ENCODE results near the gene DCC.

Gene DCC

DNA sequence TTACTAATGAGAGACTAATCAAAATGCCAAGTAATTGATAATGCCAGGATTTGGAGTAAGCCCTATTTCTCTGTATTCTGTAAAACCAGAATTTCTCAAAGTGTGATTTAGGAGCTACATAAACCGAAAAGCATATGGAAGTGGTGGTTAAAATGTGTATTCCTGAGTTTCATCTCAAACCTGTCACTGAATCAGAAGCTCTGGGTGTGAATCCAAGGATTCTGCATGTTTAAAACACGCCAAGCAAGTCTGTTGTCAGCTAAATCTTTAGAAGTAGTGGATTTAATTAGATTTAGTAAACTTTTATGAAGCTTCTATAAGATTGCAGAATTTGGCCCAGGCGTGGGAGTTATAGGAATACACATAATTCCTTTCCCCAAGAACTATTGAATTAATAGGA lies 700.3 kb downstream of the DCC start:
- Mint-ChIP-seq H3K4me1 (no peaks in the 10 kb centered on the region), H3K4me3 (no peak overlapping the region), H3K27ac (ENCODE audit: low read depth) (no peak overlapping the region), H3K36me3 (ENCODE audit: insufficient read depth) (no peaks in the 10 kb centered on the region), H3K27me3 (no peaks in the 10 kb centered on the region), H3K9me3 (peaks cover 6% of the 10 kb centered on the region)
- no peak for ATAC-seq (replicated peaks; ENCODE audit: extremely low read depth, poor library complexity, severe bottlenecking)
- DNase-seq (ENCODE audit: low spot score in 2 of 2), result no peak

DNA sequence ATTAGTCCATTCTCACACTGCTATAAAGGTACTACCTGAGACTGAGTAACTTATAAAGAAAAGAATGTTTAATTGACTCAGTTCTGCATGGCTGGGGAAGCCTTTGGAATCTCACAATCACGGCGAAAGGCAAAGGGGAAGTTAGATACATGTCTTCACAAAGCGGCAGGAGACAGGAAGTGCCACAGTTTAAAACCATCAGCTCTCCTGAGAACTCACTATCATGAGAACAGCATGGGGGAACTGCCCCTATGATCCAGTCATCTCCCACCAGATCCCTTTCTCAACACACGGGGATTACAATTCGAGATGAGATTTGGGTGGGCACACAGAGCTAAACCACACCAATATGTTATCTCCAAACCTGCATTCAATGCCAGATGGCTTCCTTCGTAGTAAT lies 716.1 kb downstream of the DCC start:
- no peak overlapping the region for H3K4me3 Mint-ChIP-seq
- no peaks in the 10 kb centered on the region for H3K27me3 Mint-ChIP-seq

DNA sequence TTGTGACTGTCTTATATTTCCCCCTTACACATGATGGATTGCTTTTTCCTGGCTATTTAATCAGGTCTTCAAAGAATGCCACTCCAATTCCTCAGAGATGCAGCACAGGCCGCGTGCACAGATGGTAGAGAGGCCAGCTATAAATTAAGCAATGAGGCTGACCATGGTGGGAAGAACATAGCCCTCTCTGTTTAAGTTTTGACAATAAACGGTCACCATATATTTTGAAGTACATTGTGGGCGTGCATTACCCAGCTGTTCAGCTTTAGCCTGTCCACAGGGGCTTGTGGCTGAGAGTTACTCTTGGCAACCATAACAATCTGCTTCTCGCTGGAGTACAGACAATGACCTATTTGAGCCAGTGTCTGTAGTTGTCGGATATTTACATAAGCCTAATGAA lies 730.8 kb downstream of the DCC start:
- H3K36me3 Mint-ChIP-seq (ENCODE audit: insufficient read depth), result no peaks in the 10 kb centered on the region
- H3K9me3 Mint-ChIP-seq, result peaks cover 27% of the 10 kb centered on the region
- H3K4me3 Mint-ChIP-seq, result no peak overlapping the region
- DNase-seq (ENCODE audit: low spot score in 2 of 2) (no peak), ATAC-seq (replicated peaks; ENCODE audit: extremely low read depth, poor library complexity, severe bottlenecking) (no peak)
- H3K27me3 Mint-ChIP-seq, result no peaks in the 10 kb centered on the region
- H3K4me1 Mint-ChIP-seq, result no peaks in the 10 kb centered on the region
- H3K27ac Mint-ChIP-seq (ENCODE audit: low read depth), result no peak overlapping the region

More for the DNA sequence above, 716.1 kb downstream of the DCC start:
- ATAC-seq (replicated peaks; ENCODE audit: extremely low read depth, poor library complexity, severe bottlenecking) (no peak), DNase-seq (ENCODE audit: low spot score in 2 of 2) (no peak)
- H3K27ac Mint-ChIP-seq (ENCODE audit: low read depth), result no peak overlapping the region
- H3K9me3 Mint-ChIP-seq, result peaks cover 21% of the 10 kb centered on the region
- H3K4me1 Mint-ChIP-seq, result no peaks in the 10 kb centered on the region
- H3K36me3 Mint-ChIP-seq (ENCODE audit: insufficient read depth), result no peaks in the 10 kb centered on the region

DNA sequence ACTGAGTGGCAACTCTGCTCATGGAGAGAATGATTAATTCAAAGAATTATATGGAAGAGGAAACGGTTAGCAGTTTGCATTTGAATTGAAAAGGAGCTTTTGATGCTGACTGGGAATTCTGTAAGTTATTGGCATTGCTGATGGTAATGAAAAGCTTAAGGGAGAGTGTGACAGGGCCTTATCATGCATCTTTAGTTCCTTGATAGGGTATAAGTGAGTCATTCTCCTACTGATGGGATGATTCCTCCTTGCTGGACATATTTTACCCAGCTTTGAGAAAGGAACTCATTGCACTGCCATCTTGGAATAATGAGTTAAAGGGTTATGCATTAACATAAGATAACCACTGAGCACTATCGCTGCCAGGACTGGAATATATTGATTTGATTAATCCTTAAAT lies 740.7 kb downstream of the DCC start:
- Mint-ChIP-seq H3K9me3 (peaks cover 18% of the 10 kb centered on the region), H3K4me1 (no peaks in the 10 kb centered on the region), H3K27me3 (no peaks in the 10 kb centered on the region), H3K36me3 (ENCODE audit: insufficient read depth) (no peaks in the 10 kb centered on the region), H3K27ac (ENCODE audit: low read depth) (no peak overlapping the region), H3K4me3 (no peak overlapping the region)
- ATAC-seq (replicated peaks; ENCODE audit: extremely low read depth, poor library complexity, severe bottlenecking) (no peak), DNase-seq (ENCODE audit: low spot score in 2 of 2) (no peak)

DNA sequence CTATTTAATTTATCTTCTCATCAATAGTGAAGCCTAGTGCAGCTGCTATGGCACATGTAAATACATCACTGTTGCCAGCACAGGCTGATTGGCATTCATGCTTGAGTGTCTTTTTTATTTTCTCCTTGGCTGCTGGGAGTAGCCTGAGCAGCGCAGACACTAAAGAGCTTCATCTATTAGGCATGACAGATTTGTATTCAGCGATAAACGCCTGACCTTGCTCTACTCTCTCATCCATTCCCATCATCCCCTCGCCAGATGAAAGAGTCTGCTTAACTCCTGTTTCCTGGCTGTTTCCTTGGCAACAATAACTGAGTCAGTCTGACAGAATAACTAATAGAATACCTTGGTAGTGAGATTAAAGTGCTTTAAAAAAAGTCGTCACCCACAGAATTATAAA lies 753.6 kb downstream of the DCC start:
- Mint-ChIP-seq H3K27me3 (no peaks in the 10 kb centered on the region), H3K27ac (ENCODE audit: low read depth) (no peak overlapping the region), H3K4me3 (no peak overlapping the region), H3K4me1 (no peaks in the 10 kb centered on the region), H3K9me3 (peaks cover 11% of the 10 kb centered on the region), H3K36me3 (ENCODE audit: insufficient read depth) (no peaks in the 10 kb centered on the region)
- DNase-seq (ENCODE audit: low spot score in 2 of 2), result no peak
- no peak for ATAC-seq (replicated peaks; ENCODE audit: extremely low read depth, poor library complexity, severe bottlenecking)

DNA sequence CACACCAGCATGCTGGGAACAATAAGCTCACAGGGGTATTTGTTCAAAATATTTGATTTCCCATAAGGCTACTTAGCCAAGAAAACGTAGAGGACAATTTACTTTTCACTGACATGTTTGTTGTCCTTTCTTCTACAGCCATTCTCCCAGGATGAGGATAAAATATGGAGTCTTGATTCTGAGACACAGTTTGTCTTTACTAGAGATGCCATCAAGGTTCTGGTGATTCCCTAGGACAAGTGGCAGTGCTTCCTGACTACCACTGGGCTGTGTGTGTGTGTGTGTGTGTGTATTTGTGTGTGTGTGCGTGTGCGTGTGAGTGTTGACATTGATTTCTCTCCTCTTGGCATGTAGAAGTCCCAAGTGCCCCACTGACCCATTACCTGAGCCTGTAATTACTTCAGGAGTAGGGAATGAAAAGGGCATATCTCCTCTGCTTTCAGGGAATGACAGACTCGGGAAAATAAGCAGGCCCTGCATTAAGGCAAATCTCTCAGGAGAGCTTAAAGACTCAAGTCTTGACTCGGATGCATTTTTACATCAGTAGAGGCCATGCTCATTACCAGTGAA lies 761.6 kb downstream of the DCC start:
- no peak for DNase-seq (ENCODE audit: low spot score in 2 of 2)
- Mint-ChIP-seq H3K27me3 (no peaks in the 10 kb centered on the region), H3K4me1 (no peaks in the 10 kb centered on the region), H3K36me3 (ENCODE audit: insufficient read depth) (no peaks in the 10 kb centered on the region), H3K27ac (ENCODE audit: low read depth) (no peak overlapping the region), H3K4me3 (no peak overlapping the region), H3K9me3 (peaks cover 21% of the 10 kb centered on the region)
- no peak for ATAC-seq (replicated peaks; ENCODE audit: extremely low read depth, poor library complexity, severe bottlenecking)

DNA sequence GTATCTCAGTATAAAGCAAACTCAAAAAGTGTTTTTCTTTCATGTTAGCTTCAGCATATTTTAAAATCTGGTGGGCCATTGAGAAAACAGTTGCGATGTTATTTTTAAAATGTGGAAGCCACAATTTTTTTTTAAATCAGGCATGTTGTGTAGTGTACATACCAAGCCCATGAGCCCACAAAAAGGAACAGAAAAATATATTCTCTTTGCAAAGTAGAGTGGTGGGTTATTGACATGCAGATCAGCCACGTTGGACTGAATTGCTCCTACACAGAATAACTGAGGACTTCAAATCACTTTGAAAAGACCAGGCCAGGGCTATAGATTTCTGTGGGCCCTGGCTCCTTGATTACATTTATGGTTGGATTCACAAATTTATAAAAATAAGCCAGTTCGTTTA lies 774.4 kb downstream of the DCC start:
- H3K4me3 Mint-ChIP-seq, result no peak overlapping the region
- ATAC-seq (replicated peaks; ENCODE audit: extremely low read depth, poor library complexity, severe bottlenecking) (no peak), DNase-seq (ENCODE audit: low spot score in 2 of 2) (no peak)
- no peaks in the 10 kb centered on the region for H3K27me3 Mint-ChIP-seq
- peaks cover 15% of the 10 kb centered on the region for H3K9me3 Mint-ChIP-seq
- no peaks in the 10 kb centered on the region for H3K4me1 Mint-ChIP-seq
- H3K27ac Mint-ChIP-seq (ENCODE audit: low read depth), result no peak overlapping the region
- no peaks in the 10 kb centered on the region for H3K36me3 Mint-ChIP-seq (ENCODE audit: insufficient read depth)

DNA sequence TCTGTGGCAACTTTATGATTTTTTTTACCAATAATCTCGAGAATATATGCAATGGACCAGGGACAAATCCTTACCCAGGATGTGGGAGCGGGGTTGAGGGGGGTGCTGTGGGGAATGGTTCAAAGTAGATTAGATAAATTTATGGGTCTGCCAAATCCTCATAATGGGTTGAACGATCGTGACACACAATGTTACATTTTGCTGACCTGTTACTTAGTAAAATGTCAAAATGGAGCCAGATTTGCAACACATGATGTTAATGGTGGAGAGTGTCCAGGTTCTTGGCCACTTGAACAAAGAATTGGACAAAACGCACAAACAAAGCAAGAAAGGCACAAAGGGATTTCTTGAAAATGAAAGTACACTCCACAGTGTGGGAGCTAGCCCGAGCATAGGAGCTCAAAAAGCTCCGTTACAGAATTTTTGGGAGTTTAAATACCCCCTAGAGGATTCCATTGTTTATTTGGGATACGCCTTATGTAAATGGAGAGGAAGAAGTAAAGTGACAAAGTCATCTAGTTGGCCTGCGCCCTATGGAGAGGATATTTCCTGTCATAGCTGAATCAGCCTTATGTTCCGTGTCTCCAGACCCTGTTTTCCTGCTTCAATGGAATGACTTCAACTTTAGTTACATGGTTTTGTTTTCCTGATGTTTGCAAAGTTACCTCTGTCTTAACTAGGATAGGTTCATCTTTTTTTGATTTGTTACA lies 776.0 kb downstream of the DCC start:
- no peaks in the 10 kb centered on the region for H3K27me3 Mint-ChIP-seq
- ATAC-seq (replicated peaks; ENCODE audit: extremely low read depth, poor library complexity, severe bottlenecking), result no peak
- no peak overlapping the region for H3K4me3 Mint-ChIP-seq
- no peaks in the 10 kb centered on the region for H3K4me1 Mint-ChIP-seq
- peaks cover 15% of the 10 kb centered on the region for H3K9me3 Mint-ChIP-seq
- H3K36me3 Mint-ChIP-seq (ENCODE audit: insufficient read depth), result no peaks in the 10 kb centered on the region
- no peak for DNase-seq (ENCODE audit: low spot score in 2 of 2)
- H3K27ac Mint-ChIP-seq (ENCODE audit: low read depth), result no peak overlapping the region

DNA sequence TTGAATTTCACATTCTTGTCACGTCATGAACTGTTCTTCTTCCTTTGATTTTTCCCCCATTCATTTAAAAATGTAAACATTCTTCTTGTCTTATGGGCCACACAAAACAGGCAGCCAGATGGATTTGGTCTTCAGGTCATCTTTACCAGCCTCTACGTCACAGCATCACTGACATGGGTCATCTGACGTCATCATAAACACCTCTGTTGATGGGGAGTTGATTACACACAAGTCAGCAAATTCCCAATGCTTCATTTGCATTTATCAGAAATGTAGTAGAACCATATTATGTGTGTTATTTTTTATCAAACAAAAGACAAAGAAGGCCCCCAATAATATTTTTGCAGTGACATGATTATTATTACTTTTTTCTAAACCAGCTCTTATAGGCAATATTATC lies 777.9 kb downstream of the DCC start:
- Mint-ChIP-seq H3K36me3 (ENCODE audit: insufficient read depth) (no peaks in the 10 kb centered on the region), H3K27me3 (no peaks in the 10 kb centered on the region), H3K27ac (ENCODE audit: low read depth) (no peak overlapping the region), H3K9me3 (peaks cover 19% of the 10 kb centered on the region), H3K4me1 (no peaks in the 10 kb centered on the region), H3K4me3 (no peak overlapping the region)
- no peak for ATAC-seq (replicated peaks; ENCODE audit: extremely low read depth, poor library complexity, severe bottlenecking)
- DNase-seq (ENCODE audit: low spot score in 2 of 2), result no peak

DNA sequence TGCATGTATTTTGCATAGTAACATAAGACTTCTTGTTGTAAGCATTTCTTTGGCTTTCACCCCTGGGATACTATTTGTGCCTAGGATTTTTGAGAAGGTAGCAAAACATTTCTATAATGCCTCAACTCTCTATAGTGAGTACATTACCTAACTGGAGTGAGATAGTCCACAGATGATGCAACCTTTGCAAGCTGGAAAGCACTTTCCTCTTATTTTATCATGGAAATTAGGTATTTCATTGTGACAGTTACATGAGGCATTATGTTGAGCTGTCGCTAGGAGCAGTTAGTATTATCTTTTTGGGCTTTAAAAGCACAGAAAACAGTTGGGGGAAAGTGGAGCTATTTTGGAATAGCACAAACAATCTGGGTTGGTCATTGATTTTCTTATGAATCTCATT lies 786.2 kb downstream of the DCC start:
- DNase-seq (ENCODE audit: low spot score in 2 of 2), result no peak
- Mint-ChIP-seq H3K4me3 (no peak overlapping the region), H3K27ac (ENCODE audit: low read depth) (no peak overlapping the region), H3K9me3 (peaks cover 24% of the 10 kb centered on the region), H3K36me3 (ENCODE audit: insufficient read depth) (peaks cover 3% of the 10 kb centered on the region), H3K4me1 (no peaks in the 10 kb centered on the region), H3K27me3 (no peaks in the 10 kb centered on the region)
- no peak for ATAC-seq (replicated peaks; ENCODE audit: extremely low read depth, poor library complexity, severe bottlenecking)

DNA sequence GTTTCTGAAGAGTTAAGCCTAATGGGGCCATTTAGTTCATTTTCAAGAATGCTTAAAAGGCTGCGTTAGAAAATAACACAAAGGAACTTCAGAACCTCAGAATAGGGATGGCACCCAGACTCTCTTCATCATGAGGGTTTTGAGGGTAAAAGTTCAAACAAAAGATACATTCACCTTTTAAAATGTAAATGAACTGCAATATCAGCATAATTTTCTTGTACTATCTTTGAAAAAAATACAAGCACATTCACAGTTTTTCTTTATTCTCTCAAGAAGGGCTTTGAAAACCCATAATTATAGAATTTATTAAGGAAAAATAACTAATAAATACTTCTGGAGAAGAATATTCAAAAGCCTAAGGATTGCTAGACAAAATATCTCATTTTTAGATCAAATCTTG lies 791.0 kb downstream of the DCC start:
- H3K36me3 Mint-ChIP-seq (ENCODE audit: insufficient read depth), result no peaks in the 10 kb centered on the region
- H3K4me1 Mint-ChIP-seq, result no peaks in the 10 kb centered on the region
- H3K27me3 Mint-ChIP-seq, result no peaks in the 10 kb centered on the region
- DNase-seq (ENCODE audit: low spot score in 2 of 2) (no peak), ATAC-seq (replicated peaks; ENCODE audit: extremely low read depth, poor library complexity, severe bottlenecking) (no peak)
- H3K27ac Mint-ChIP-seq (ENCODE audit: low read depth), result no peak overlapping the region
- no peak overlapping the region for H3K4me3 Mint-ChIP-seq
- H3K9me3 Mint-ChIP-seq, result peaks cover 21% of the 10 kb centered on the region

DNA sequence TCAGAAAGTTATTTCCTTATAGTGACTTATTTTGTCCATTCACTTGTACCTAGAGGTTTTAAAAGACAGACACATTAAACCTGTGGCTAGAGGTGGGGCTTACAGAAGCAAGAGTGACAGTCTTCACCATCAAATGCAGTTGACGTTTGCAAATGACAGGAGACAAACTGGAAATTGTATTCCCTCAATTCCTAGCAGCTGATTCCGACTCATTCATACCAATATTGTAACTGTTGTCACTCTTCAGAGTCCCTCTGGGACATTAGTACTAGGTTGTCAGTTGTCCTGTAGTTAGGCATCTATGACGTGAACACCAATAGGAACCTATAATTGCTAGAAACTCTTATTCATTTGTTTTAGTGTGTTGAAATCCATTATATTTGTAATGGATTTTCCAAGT lies 794.7 kb downstream of the DCC start:
- H3K4me1 Mint-ChIP-seq, result no peaks in the 10 kb centered on the region
- no peak for DNase-seq (ENCODE audit: low spot score in 2 of 2)
- H3K4me3 Mint-ChIP-seq, result no peak overlapping the region
- peaks cover 28% of the 10 kb centered on the region for H3K9me3 Mint-ChIP-seq
- no peaks in the 10 kb centered on the region for H3K27me3 Mint-ChIP-seq
- ATAC-seq (replicated peaks; ENCODE audit: extremely low read depth, poor library complexity, severe bottlenecking), result no peak
- no peak overlapping the region for H3K27ac Mint-ChIP-seq (ENCODE audit: low read depth)
- H3K36me3 Mint-ChIP-seq (ENCODE audit: insufficient read depth), result no peaks in the 10 kb centered on the region

DNA sequence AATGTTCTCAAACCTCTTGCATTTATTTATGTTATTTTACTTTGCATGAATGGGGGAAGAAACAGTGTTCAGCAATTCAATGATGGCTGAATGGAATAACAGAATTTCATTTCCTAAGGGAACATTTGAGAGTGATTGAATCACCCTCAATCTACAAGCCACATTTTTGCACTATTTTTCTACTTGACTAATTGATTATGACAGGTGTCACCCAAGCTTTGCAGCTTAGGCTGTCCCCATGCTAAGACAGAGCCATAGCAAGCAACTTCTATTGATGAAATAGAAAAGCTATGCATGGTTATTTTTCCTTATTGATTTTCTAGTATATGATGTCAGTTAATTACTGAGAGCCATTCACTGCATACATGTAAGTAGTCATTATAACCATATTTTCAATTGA lies 795.7 kb downstream of the DCC start:
- no peak for ATAC-seq (replicated peaks; ENCODE audit: extremely low read depth, poor library complexity, severe bottlenecking)

More for the DNA sequence above, 795.7 kb downstream of the DCC start:
- Mint-ChIP-seq H3K4me3 (no peak overlapping the region), H3K36me3 (ENCODE audit: insufficient read depth) (no peaks in the 10 kb centered on the region), H3K4me1 (no peaks in the 10 kb centered on the region), H3K27me3 (no peaks in the 10 kb centered on the region), H3K9me3 (peaks cover 25% of the 10 kb centered on the region), H3K27ac (ENCODE audit: low read depth) (no peak overlapping the region)
- no peak for DNase-seq (ENCODE audit: low spot score in 2 of 2)

Data from central memory CD8-positive, alpha-beta T cell (primary cell).